Suprapubic skin (tissue), 3 donors: ENCODE results near the gene DNTT.

Experiments used
- POLR2A ChIP-seq, 2 donors: fragments of 450-650 bp; IDR thresholded peaks; one replicate each; pipeline ENCODE4 v1.6.1; 2017; ENCODE audit warnings: antibody characterized with exemption in 2 of 2, mild to moderate bottlenecking in 2 of 2, moderate library complexity in 2 of 2
- TF ChIP-seq, protein P1 (sequence below), 2 donors: fragments of 200-600 bp in 1 of 2; fragments of 450-650 bp in 1 of 2; sonication (generic) in 1 of 2; IDR thresholded peaks; one replicate each; pipeline ENCODE4 v1.5.1; 2016 to 2019; ENCODE audit warnings: antibody characterized with exemption in 2 of 2, mild to moderate bottlenecking in 1 of 2, moderate library complexity in 1 of 2

DNA sequence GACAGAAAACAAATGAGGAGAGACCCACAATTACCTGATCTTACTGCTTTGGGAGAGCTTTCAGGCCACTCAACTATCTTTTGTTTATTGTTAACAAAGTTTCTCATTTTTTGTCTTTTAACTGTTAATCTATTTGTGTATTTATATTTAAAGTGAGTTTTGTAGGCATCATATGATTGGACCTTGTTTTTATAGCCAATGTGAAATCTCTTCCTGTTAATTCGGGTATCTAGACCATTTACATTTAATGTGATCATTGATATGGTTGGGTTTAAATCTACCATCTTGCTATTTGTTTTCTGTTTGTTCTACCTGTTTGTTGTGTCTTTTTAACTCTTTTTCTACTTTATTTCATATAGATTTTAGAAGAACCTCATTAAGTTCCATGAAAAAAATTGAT is 42.1 kb downstream of the DNTT start:
- TF ChIP-seq, protein P1, sequence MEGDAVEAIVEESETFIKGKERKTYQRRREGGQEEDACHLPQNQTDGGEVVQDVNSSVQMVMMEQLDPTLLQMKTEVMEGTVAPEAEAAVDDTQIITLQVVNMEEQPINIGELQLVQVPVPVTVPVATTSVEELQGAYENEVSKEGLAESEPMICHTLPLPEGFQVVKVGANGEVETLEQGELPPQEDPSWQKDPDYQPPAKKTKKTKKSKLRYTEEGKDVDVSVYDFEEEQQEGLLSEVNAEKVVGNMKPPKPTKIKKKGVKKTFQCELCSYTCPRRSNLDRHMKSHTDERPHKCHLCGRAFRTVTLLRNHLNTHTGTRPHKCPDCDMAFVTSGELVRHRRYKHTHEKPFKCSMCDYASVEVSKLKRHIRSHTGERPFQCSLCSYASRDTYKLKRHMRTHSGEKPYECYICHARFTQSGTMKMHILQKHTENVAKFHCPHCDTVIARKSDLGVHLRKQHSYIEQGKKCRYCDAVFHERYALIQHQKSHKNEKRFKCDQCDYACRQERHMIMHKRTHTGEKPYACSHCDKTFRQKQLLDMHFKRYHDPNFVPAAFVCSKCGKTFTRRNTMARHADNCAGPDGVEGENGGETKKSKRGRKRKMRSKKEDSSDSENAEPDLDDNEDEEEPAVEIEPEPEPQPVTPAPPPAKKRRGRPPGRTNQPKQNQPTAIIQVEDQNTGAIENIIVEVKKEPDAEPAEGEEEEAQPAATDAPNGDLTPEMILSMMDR (IDR thresholded peaks at IDR 0.05), result no peak
- TF ChIP-seq POLR2A (IDR thresholded peaks at IDR 0.05), result no peak
